Stimulated activated CD8-positive, alpha-beta memory T cell treated with anti-CD3 and anti-CD28 coated beads, Interleukin-7, amount 100 ng/mL, for 48 hours (primary cell): Measurements from ENCODE around the gene TEKT3.
A peak's percentile ranks its signal among the peaks of the same experiment; 100 is the strongest.

Source experiments
- DNase-seq, 2 donors: peaks; one replicate each; pipeline ENCODE4 v3.0.0-alpha.2; 2020; ENCODE audit warnings: low read depth in 1 of 2; ENCODE audit errors: extremely low read depth in 1 of 2

TEKT3 gene

GRCh38 chr17:15267996-15268395 lies 73.4 kb downstream of the TEKT3 start:
- no peak for DNase-seq

GRCh38 chr17:15266325-15267125 lies 74.9 kb downstream of the TEKT3 start:
- no peak for DNase-seq

GRCh38 chr17:15265131-15265530 lies 76.3 kb downstream of the TEKT3 start, which contains the start of gene PMP22:
Gene PMP22 (minus strand): TSS chr17:15265326. CDS start chr17:15260727, 4,599 bp downstream.
- DNase-seq: no peak

- DNase-seq: no peak
These were observed 76.9 kb downstream of the TEKT3 start for GRCh38 chr17:15264542-15264941.

- no peak for DNase-seq
These were observed 77.7 kb downstream of the TEKT3 start for GRCh38 chr17:15263680-15264079.

- DNase-seq: no peak
These were observed 78.2 kb downstream of the TEKT3 start for GRCh38 chr17:15263206-15263579.

GRCh38 chr17:15262291-15263205 lies 78.8 kb downstream of the TEKT3 start:
- no peak for DNase-seq

GRCh38 chr17:15261802-15262290 lies 79.6 kb downstream of the TEKT3 start:
- no peak for DNase-seq

GRCh38 chr17:15261258-15261801 lies 80.1 kb downstream of the TEKT3 start:
- no peak for DNase-seq

GRCh38 chr17:15260376-15261257 lies 80.8 kb downstream of the TEKT3 start:
- DNase-seq: peak; percentile 33 to 49

- no peak for DNase-seq
These were observed 83.4 kb downstream of the TEKT3 start for GRCh38 chr17:15257796-15258512.

- DNase-seq: peak; percentile 42 to 68
These were observed 84.1 kb downstream of the TEKT3 start for GRCh38 chr17:15257258-15257788.

GRCh38 chr17:15256689-15257088 lies 84.7 kb downstream of the TEKT3 start:
- DNase-seq: no peak

- no peak for DNase-seq
These were observed 85.5 kb downstream of the TEKT3 start for GRCh38 chr17:15255713-15256454.
